ENCODE results near the gene EPSTI1. TPM values are rescaled to one million over a fixed set of nuclear protein-coding genes. Genes with fewer than 3 reads are reported as not detected.

The EPSTI1 gene
- total RNA-seq, 1 experiment from 2014 or later = not detected

- intact Hi-C loops (cut with micrococcal nuclease) = no loop called here
- H3K27ac Mint-ChIP-seq (ENCODE audit: low read depth, unreplicated experiment) = no peak overlapping the region
- ChIA-PET CTCF (no interaction called here), POLR2A (interaction anchor here (1.2 kb wide), 1 partner anchor 10 kb away, joined by 4 read pairs; no protein-coding TSS in a partner anchor)
- H3K36me3 Mint-ChIP-seq (ENCODE audit: insufficient read depth, unreplicated experiment) = no peaks in the 10 kb centered on the region
- no peaks in the 10 kb centered on the region for H3K27me3 Mint-ChIP-seq (ENCODE audit: insufficient read depth, unreplicated experiment)
- peaks cover 11% of the 10 kb centered on the region for H3K4me1 Mint-ChIP-seq (ENCODE audit: insufficient read depth, unreplicated experiment)
- H3K9me3 Mint-ChIP-seq (ENCODE audit: unreplicated experiment) = no peaks in the 10 kb centered on the region
- no peak for DNase-seq (ENCODE audit: unreplicated experiment)
- TF ChIP-seq CTCF (IDR thresholded peaks at IDR 0.05; ENCODE audit: unreplicated experiment) = no peak
- no peak overlapping the region for H3K4me3 Mint-ChIP-seq (ENCODE audit: unreplicated experiment)
- no TSS peak for BruUV-seq (replicated peaks)
Observed at GRCh38 chr13:42981317-42981716, 10.7 kb downstream of the EPSTI1 start.

GRCh38 chr13:42977219-42977659 lies 14.8 kb downstream of the EPSTI1 start:
- DNase-seq (ENCODE audit: unreplicated experiment) = no peak
- no peaks in the 10 kb centered on the region for H3K36me3 Mint-ChIP-seq (ENCODE audit: insufficient read depth, unreplicated experiment)
- H3K9me3 Mint-ChIP-seq (ENCODE audit: unreplicated experiment) = no peaks in the 10 kb centered on the region
- ChIA-PET CTCF (no interaction called here), POLR2A (interaction anchor here (0.6 kb wide), 1 partner anchor 139 kb away, joined by 3 read pairs; no protein-coding TSS in a partner anchor)
- H3K27ac Mint-ChIP-seq (ENCODE audit: low read depth, unreplicated experiment) = no peak overlapping the region
- H3K4me3 Mint-ChIP-seq (ENCODE audit: unreplicated experiment) = no peak overlapping the region
- BruUV-seq (replicated peaks) = no TSS peak
- peaks cover 8% of the 10 kb centered on the region for H3K4me1 Mint-ChIP-seq (ENCODE audit: insufficient read depth, unreplicated experiment)
- H3K27me3 Mint-ChIP-seq (ENCODE audit: insufficient read depth, unreplicated experiment) = no peaks in the 10 kb centered on the region
- no peak for TF ChIP-seq CTCF (IDR thresholded peaks at IDR 0.05; ENCODE audit: unreplicated experiment)
- intact Hi-C loops (cut with micrococcal nuclease) = loop anchor here (10.0 kb wide), 1 partner anchor 108 kb away; no protein-coding TSS in a partner anchor

GRCh38 chr13:42976066-42976465 lies 16.0 kb downstream of the EPSTI1 start:
- Mint-ChIP-seq H3K9me3 (ENCODE audit: unreplicated experiment) (no peaks in the 10 kb centered on the region), H3K4me3 (ENCODE audit: unreplicated experiment) (no peak overlapping the region), H3K36me3 (ENCODE audit: insufficient read depth, unreplicated experiment) (no peaks in the 10 kb centered on the region), H3K27me3 (ENCODE audit: insufficient read depth, unreplicated experiment) (no peaks in the 10 kb centered on the region), H3K4me1 (ENCODE audit: insufficient read depth, unreplicated experiment) (peaks cover 17% of the 10 kb centered on the region), H3K27ac (ENCODE audit: low read depth, unreplicated experiment) (no peak overlapping the region)
- intact Hi-C loops (cut with micrococcal nuclease) = loop anchor here (10.0 kb wide), 1 partner anchor 109 kb away; no protein-coding TSS in a partner anchor
- ChIA-PET POLR2A (interaction anchor here (0.6 kb wide), 1 partner anchor 14 kb away, joined by 3 read pairs; no protein-coding TSS in a partner anchor), CTCF (interaction anchor here (0.6 kb wide), 1 partner anchor 902 kb away, joined by 5 read pairs; no protein-coding TSS in a partner anchor)
- no peak for DNase-seq (ENCODE audit: unreplicated experiment)
- no TSS peak for BruUV-seq (replicated peaks)
- TF ChIP-seq CTCF (IDR thresholded peaks at IDR 0.05; ENCODE audit: unreplicated experiment) = no peak

- POLR2A ChIA-PET = interaction anchor here (0.6 to 0.7 kb wide), 3 partner anchors 9 to 194 kb away, joined by 3 read pairs; no protein-coding TSS in a partner anchor
- no peak for TF ChIP-seq CTCF (IDR thresholded peaks at IDR 0.05; ENCODE audit: unreplicated experiment)
- peaks cover 36% of the 10 kb centered on the region for H3K4me1 Mint-ChIP-seq (ENCODE audit: insufficient read depth, unreplicated experiment)
- no peak for DNase-seq (ENCODE audit: unreplicated experiment)
- H3K36me3 Mint-ChIP-seq (ENCODE audit: insufficient read depth, unreplicated experiment) = no peaks in the 10 kb centered on the region
- CTCF ChIA-PET = interaction anchor here (0.8 kb wide), 1 partner anchor 24 kb away, joined by 3 read pairs; no protein-coding TSS in a partner anchor
- no peak overlapping the region for H3K27ac Mint-ChIP-seq (ENCODE audit: low read depth, unreplicated experiment)
- no TSS peak for BruUV-seq (replicated peaks)
- H3K4me3 Mint-ChIP-seq (ENCODE audit: unreplicated experiment) = no peak overlapping the region
- no peaks in the 10 kb centered on the region for H3K9me3 Mint-ChIP-seq (ENCODE audit: unreplicated experiment)
- no peaks in the 10 kb centered on the region for H3K27me3 Mint-ChIP-seq (ENCODE audit: insufficient read depth, unreplicated experiment)
- intact Hi-C loops (cut with micrococcal nuclease) = loop anchor here (10.0 kb wide), 1 partner anchor 111 kb away; no protein-coding TSS in a partner anchor
Observed at GRCh38 chr13:42973581-42973980, 18.5 kb downstream of the EPSTI1 start.
